Neural cell (in vitro differentiated cells): ENCODE data around the gene EFS. TPM values are rescaled to one million over a fixed set of nuclear protein-coding genes. Genes with fewer than 3 reads are reported as not detected.

ENCODE experiments used
- H2AFZ ChIP-seq: fragments of 200-600, 300-800 bp; sonication (generic), shearing (Covaris generic); 2 replicates; pipeline ENCODE4 v1.6.0; 2014; ENCODE audit warnings: low read depth, mild to moderate bottlenecking, antibody characterized with exemption, low read length, moderate library complexity
- H3F3A ChIP-seq: fragments of 200-600 bp; shearing (Covaris generic); 2 replicates; pipeline ENCODE4 v1.6.1; 2016; ENCODE audit warnings: mild to moderate bottlenecking, moderate library complexity, mixed read lengths, antibody characterized with exemption, low read length; ENCODE audit not compliant: insufficient read depth, poor library complexity, severe bottlenecking
- H3K27ac ChIP-seq: fragments of 200-600, 300-800 bp; sonication (generic), shearing (Covaris generic); 2 replicates; pipeline ENCODE4 v1.5.1; 2014; ENCODE audit warnings: mild to moderate bottlenecking, low read length, moderate library complexity
- H3K27me3 ChIP-seq: fragments of 300-800, 200-600 bp; sonication (generic), shearing (Covaris generic); 2 replicates; pipeline ENCODE4 v1.6.0; 2014; ENCODE audit warnings: mild to moderate bottlenecking, low read depth, low read length, moderate library complexity; ENCODE audit not compliant: insufficient read depth
- H3K36me3 ChIP-seq: fragments of 300-800, 200-600 bp; sonication (generic), shearing (Covaris generic); 2 replicates; pipeline ENCODE4 v1.5.1; 2014; ENCODE audit warnings: mild to moderate bottlenecking, antibody characterized with exemption, low read length, moderate library complexity; ENCODE audit not compliant: insufficient read depth
- H3K4me2 ChIP-seq: fragments of 300-800, 200-600 bp; sonication (generic), shearing (Covaris generic); 2 replicates; pipeline ENCODE4 v1.6.0; 2014; ENCODE audit warnings: mild to moderate bottlenecking, low read length
- H3K4me3 ChIP-seq: fragments of 300-800, 200-600 bp; sonication (generic), shearing (Covaris generic); 2 replicates; pipeline ENCODE4 v1.5.1; 2014; ENCODE audit warnings: mild to moderate bottlenecking, low read length, moderate library complexity
- H3K79me2 ChIP-seq: fragments of 200-600 bp; shearing (Covaris generic); replicated peaks from 2 replicates; pipeline ENCODE4 v1.6.0; 2014; ENCODE audit warnings: mild to moderate bottlenecking, low read length, moderate library complexity; ENCODE audit not compliant: insufficient read depth
- H3K9ac ChIP-seq: fragments of 300-800, 200-600 bp; sonication (generic), shearing (Covaris generic); 2 replicates; pipeline ENCODE4 v1.6.1; 2016; ENCODE audit warnings: mild to moderate bottlenecking, low read length, mixed read lengths
- H3K9me2 ChIP-seq: fragments of 200-600 bp; shearing (Covaris generic); 2 replicates; pipeline ENCODE4 v1.6.1; 2016; ENCODE audit warnings: mild to moderate bottlenecking, low read length, mixed read lengths; ENCODE audit not compliant: insufficient read depth
- H3K9me3 ChIP-seq: fragments of 200-600, 300-800 bp; sonication (generic), shearing (Covaris generic); 2 replicates; pipeline ENCODE4 v1.6.1; 2016; ENCODE audit warnings: mild to moderate bottlenecking, mixed run types, low read length, moderate library complexity, mixed read lengths
- H4K20me1 ChIP-seq: fragments of 200-600 bp; shearing (Covaris generic); 2 replicates; pipeline ENCODE4 v1.6.1; 2016; ENCODE audit warnings: mild to moderate bottlenecking, mixed run types; ENCODE audit not compliant: insufficient read depth
- CTCF ChIP-seq: fragments of 450-650 bp; IDR thresholded peaks from 2 replicates; pipeline ENCODE4 v1.5.1; 2014; ENCODE audit warnings: antibody characterized with exemption, mild to moderate bottlenecking, moderate library complexity; ENCODE audit not compliant: poor library complexity, severe bottlenecking
- EP300 ChIP-seq: fragments of 450-650 bp; conservative IDR thresholded peaks from 2 replicates; pipeline ENCODE4 v1.6.1; 2014; ENCODE audit warnings: antibody characterized with exemption, mild to moderate bottlenecking, moderate library complexity; ENCODE audit not compliant: poor library complexity, severe bottlenecking
- EZH2 ChIP-seq: fragments of 200-600, 300-800 bp; shearing (Covaris generic), sonication (generic); IDR thresholded peaks from 2 replicates; pipeline ENCODE4 v1.6.1; 2014; ENCODE audit warnings: antibody characterized with exemption, low read length, borderline replicate concordance, mild to moderate bottlenecking; ENCODE audit not compliant: insufficient read depth, poor library complexity, severe bottlenecking
- MXI1 ChIP-seq: fragments of 450-650 bp; conservative IDR thresholded peaks from 2 replicates; pipeline ENCODE4 v1.6.1; 2014; ENCODE audit warnings: antibody characterized with exemption, mild to moderate bottlenecking; ENCODE audit not compliant: poor library complexity, severe bottlenecking
- POLR2AphosphoS5 ChIP-seq: IDR thresholded peaks from 2 replicates; pipeline ENCODE4 v1.6.1; 2012
- RAD21 ChIP-seq: fragments of 450-650 bp; conservative IDR thresholded peaks from 2 replicates; pipeline ENCODE4 v1.6.1; 2014; ENCODE audit warnings: antibody characterized with exemption, mild to moderate bottlenecking, moderate library complexity
- REST ChIP-seq: IDR thresholded peaks from 2 replicates; pipeline ENCODE4 v1.6.1; 2012; ENCODE audit warnings: borderline replicate concordance
- SMC3 ChIP-seq: fragments of 450-650 bp; conservative IDR thresholded peaks from 2 replicates; pipeline ENCODE4 v1.6.1; 2014; ENCODE audit warnings: antibody characterized with exemption, mild to moderate bottlenecking, moderate library complexity; ENCODE audit not compliant: poor library complexity
- TAF1 ChIP-seq: IDR thresholded peaks from 2 replicates; pipeline ENCODE4 v1.6.1; 2012; ENCODE audit warnings: low read depth
- polyA plus RNA-seq: library from polyadenylated mRNA; depleted of rRNA; stranded (reverse); fragments of >200 nt; gene quantifications from 2 replicates; pipeline ENCODE4 v1.2.3, GENCODE V29; 2014

The EFS gene
- polyA plus RNA-seq, 1 donor from 2014 or later = 0.48 TPM

GRCh38 chr14:23378612-23379220 is 13.7 kb upstream of the EFS start:
- H3K36me3 ChIP-seq = no peaks in the 10 kb centered on the region
- H3K9ac ChIP-seq = no peak overlapping the region
- no peaks in the 10 kb centered on the region for H3K79me2 ChIP-seq
- H4K20me1 ChIP-seq = no peaks in the 10 kb centered on the region
- TF ChIP-seq EP300 (no peak), SMC3 (no peak), REST (no peak), EZH2 (no peak), POLR2AphosphoS5 (no peak), CTCF (no peak), RAD21 (no peak), TAF1 (no peak), MXI1 (no peak)
- no peak overlapping the region for H3K4me3 ChIP-seq
- no peaks in the 10 kb centered on the region for H3K9me3 ChIP-seq
- no peaks in the 10 kb centered on the region for H3K27me3 ChIP-seq
- H2AFZ ChIP-seq = no peak overlapping the region
- no peak overlapping the region for H3K27ac ChIP-seq
- H3F3A ChIP-seq = no peaks in the 10 kb centered on the region
- no peak overlapping the region for H3K4me2 ChIP-seq
- H3K9me2 ChIP-seq = no peaks in the 10 kb centered on the region

GRCh38 chr14:23377573-23378563 is 12.9 kb upstream of the EFS start:
- H3K9ac ChIP-seq = no peak overlapping the region
- no peak overlapping the region for H3K4me3 ChIP-seq
- no peaks in the 10 kb centered on the region for H3K27me3 ChIP-seq
- no peaks in the 10 kb centered on the region for H3K79me2 ChIP-seq
- H4K20me1 ChIP-seq = no peaks in the 10 kb centered on the region
- TF ChIP-seq MXI1 = no peak
- TF ChIP-seq POLR2AphosphoS5 = no peak
- TF ChIP-seq TAF1 = no peak
- TF ChIP-seq CTCF = no peak
- TF ChIP-seq REST = no peak
- TF ChIP-seq RAD21 = no peak
- TF ChIP-seq EZH2 = no peak
- TF ChIP-seq EP300 = no peak
- TF ChIP-seq SMC3 = no peak
- H3K9me2 ChIP-seq = no peaks in the 10 kb centered on the region
- no peaks in the 10 kb centered on the region for H3K9me3 ChIP-seq
- H2AFZ ChIP-seq = no peak overlapping the region
- H3K4me2 ChIP-seq = no peak overlapping the region
- H3K36me3 ChIP-seq = no peaks in the 10 kb centered on the region
- no peaks in the 10 kb centered on the region for H3F3A ChIP-seq
- no peak overlapping the region for H3K27ac ChIP-seq
